B cell (primary cell): ENCODE data around the gene CD96. TPM values are rescaled to one million over a fixed set of nuclear protein-coding genes. Genes with fewer than 3 reads are reported as not detected.

ENCODE experiments used
- ATAC-seq: fragments of 200-7000 bp; cut with Tn5 transposase; one replicate; pipeline ENCODE4 v1.10.0; 2021; ENCODE audit warnings: low read depth, mild to moderate bottlenecking, moderate number of reproducible peaks, moderate library complexity
- CTCF ChIA-PET: fragments of 350-600 bp; sonication (Branson Sonifier 250); formaldehyde crosslinking; loops from one replicate; lab custom pipeline; 2021; ENCODE audit warnings: antibody characterized with exemption, inconsistent platforms; lab: Charles Lee
- POLR2A ChIA-PET: fragments of 350-600 bp; sonication (Branson Sonifier 250); formaldehyde crosslinking; loops from one replicate; lab custom pipeline; 2021; ENCODE audit warnings: antibody characterized with exemption; lab: Charles Lee
- DNase-seq: peaks from one replicate; pipeline ENCODE4 v3.0.0; 2013
- H2AFZ ChIP-seq: 2 replicates; pipeline ENCODE4 v1.6.1; 2012; ENCODE audit warnings: mild to moderate bottlenecking, low read depth, low read length; ENCODE audit not compliant: insufficient read depth, poor library complexity, severe bottlenecking
- H3K27ac ChIP-seq, 2 donors: 1 replicate in 1 of 2; 2 replicates in 1 of 2; pipeline ENCODE4 v1.5.1; 2012 to 2013; ENCODE audit warnings: low read length in 2 of 2, mild to moderate bottlenecking in 2 of 2, moderate library complexity in 1 of 2
- H3K27me3 ChIP-seq, 4 experiments: fragments of 200-600 bp in 1 of 4; sonication (generic) in 1 of 4; replicated peaks in 1 of 4; 1 replicate in 2 of 4; 2 replicates in 2 of 4; pipeline versions ENCODE4 v1.6.1 to v1.7.0; 2013 to 2016; ENCODE audit warnings: low read length in 3 of 4, mild to moderate bottlenecking in 2 of 4, mixed read lengths in 1 of 4, moderate library complexity in 1 of 4; ENCODE audit not compliant: insufficient read depth in 4 of 4, control insufficient read depth in 3 of 4; ENCODE audit errors: control extremely low read depth in 1 of 4
- H3K36me3 ChIP-seq, 2 experiments: replicated peaks in 1 of 2; 1 replicate in 1 of 2; 2 replicates in 1 of 2; pipeline versions ENCODE4 v1.6.1 to v1.7.1; 2013; ENCODE audit warnings: low read length in 1 of 2; ENCODE audit not compliant: insufficient read depth in 2 of 2, control insufficient read depth in 1 of 2; ENCODE audit errors: control extremely low read depth in 1 of 2, extremely low read depth in 1 of 2
- H3K4me1 ChIP-seq, 2 donors: fragments of 200-600 bp in 1 of 2; sonication (generic) in 1 of 2; 1 replicate in 1 of 2; 2 replicates in 1 of 2; pipeline versions ENCODE4 v1.5.1 to v1.6.1; 2013 to 2017; ENCODE audit warnings: low read length in 2 of 2; ENCODE audit not compliant: control insufficient read depth in 2 of 2, insufficient read depth in 2 of 2
- H3K4me2 ChIP-seq: replicated peaks from 2 replicates; pipeline ENCODE3; 2012; ENCODE audit warnings: mild to moderate bottlenecking, low read depth, low read length; ENCODE audit not compliant: poor library complexity, severe bottlenecking
- H3K4me3 ChIP-seq, 5 experiments: fragments of 200-600 bp in 1 of 5; sonication (generic) in 1 of 5; 1 replicate in 3 of 5; 2 replicates in 2 of 5; pipeline versions ENCODE4 v1.5.1 to v1.7.0; 2011 to 2016; ENCODE audit warnings: low read length in 4 of 5, mild to moderate bottlenecking in 4 of 5, low read depth in 2 of 5, control low read depth in 1 of 5, moderate library complexity in 1 of 5; ENCODE audit not compliant: insufficient read depth in 1 of 5; ENCODE audit errors: control extremely low read depth in 1 of 5, extremely low read depth in 1 of 5
- H3K79me2 ChIP-seq: fragments of 200-600 bp; sonication (generic); one replicate; pipeline ENCODE4 v1.6.0; 2016; ENCODE audit warnings: low read length; ENCODE audit not compliant: control insufficient read depth, insufficient read depth
- H3K9ac ChIP-seq: fragments of 200-600 bp; sonication (generic); 2 replicates; pipeline ENCODE4 v1.6.1; 2017; ENCODE audit warnings: mild to moderate bottlenecking, low read length, moderate library complexity
- H3K9me3 ChIP-seq, 3 donors: one replicate each; pipeline versions ENCODE4 v1.6.1 to v1.7.1; 2013; ENCODE audit warnings: low read length in 2 of 3; ENCODE audit not compliant: control insufficient read depth in 2 of 3, insufficient read depth in 1 of 3; ENCODE audit errors: control extremely low read depth in 1 of 3
- H4K20me1 ChIP-seq: 2 replicates; pipeline ENCODE4 v1.6.0; 2012; ENCODE audit warnings: mild to moderate bottlenecking, low read length; ENCODE audit not compliant: insufficient read depth, control insufficient read depth, poor library complexity, severe bottlenecking
- H3K27ac Mint-ChIP-seq: one replicate; pipeline ENCODE4 v1.8.0; 2021; ENCODE audit warnings: mixed read lengths
- H3K27me3 Mint-ChIP-seq: one replicate; pipeline ENCODE4 v1.8.0; 2021; ENCODE audit warnings: mixed read lengths
- H3K4me1 Mint-ChIP-seq: one replicate; pipeline ENCODE4 v1.8.0; 2021; ENCODE audit warnings: mixed read lengths
- H3K4me3 Mint-ChIP-seq: one replicate; pipeline ENCODE4 v1.8.0; 2021; ENCODE audit warnings: mixed read lengths
- H3K9me3 Mint-ChIP-seq: one replicate; pipeline ENCODE4 v1.8.0; 2022; ENCODE audit warnings: mixed read lengths; ENCODE audit not compliant: insufficient read depth
- EZH2 ChIP-seq: IDR thresholded peaks from 2 replicates; pipeline ENCODE4 v1.6.1; 2012; ENCODE audit warnings: borderline replicate concordance, low read depth, mild to moderate bottlenecking, moderate library complexity, low read length; ENCODE audit not compliant: insufficient read depth, poor library complexity, severe bottlenecking
- whole genome bisulfite sequencing: methylation state at CpG from one replicate; pipeline ENCODE4 v1.1.5; 2013; ENCODE audit warnings: missing lambda C conversion rate; ENCODE audit not compliant: insufficient coverage; 5-methylcytosine and 5-hydroxymethylcytosine counted together
- intact Hi-C: fragments of 100-400 bp; cut with micrococcal nuclease; formaldehyde crosslinking; loops from one replicate; pipeline ENCODE4 v1.10.0; 2022
- polyA plus RNA-seq: library from polyadenylated mRNA; depleted of rRNA; stranded (reverse); fragments of >200 nt; gene quantifications from 2 replicates; pipeline ENCODE4 v1.2.3, GENCODE V29; 2012
- total RNA-seq, 2 donors: library from RNA; stranded (reverse); fragments of 120-200 nt in 1 of 2; gene quantifications; 1 replicate in 1 of 2; 2 replicates in 1 of 2; pipeline versions ENCODE4 v1.2.3 to v1.2.4, GENCODE V29; 2013 to 2022
- TF ChIP-seq, protein P1 (sequence below): fragments of 200-600 bp; IDR thresholded peaks from one replicate; pipeline ENCODE4 v1.8.0; 2022; ENCODE audit warnings: antibody characterized with exemption, mild to moderate bottlenecking

CD96 gene
- total and polyA plus RNA-seq, 2 donors (not counting 1 experiment from before 2014, with no cell fraction given), result 21.4 to 56.2 TPM

DNA sequence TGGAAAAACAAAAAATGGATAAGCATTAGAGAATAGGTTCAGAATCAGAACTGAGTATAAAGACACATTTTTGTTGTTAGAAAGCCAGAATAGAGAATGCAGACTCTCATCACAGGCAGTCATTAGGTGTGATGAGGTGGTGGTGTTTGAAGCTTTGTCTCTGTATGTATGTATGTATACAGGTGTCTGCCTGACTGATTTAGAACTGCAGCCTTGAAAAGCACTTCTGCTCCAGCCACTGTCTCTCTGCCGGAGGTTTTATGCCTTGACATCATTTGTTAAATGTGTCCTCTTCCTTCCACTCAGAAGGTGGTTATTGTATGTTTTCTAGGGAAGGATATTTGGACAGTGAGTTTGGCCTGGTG is 133.8 kb downstream of the CD96 start:
- Mint-ChIP-seq H3K4me1 (peaks cover 54% of the 10 kb centered on the region), H3K27ac (peak overlapping the region; percentile 59), H3K9me3 (no peaks in the 10 kb centered on the region), H3K4me3 (peak overlapping the region; percentile 98), H3K27me3 (no peaks in the 10 kb centered on the region)
- H3K9me3 ChIP-seq, result no peaks in the 10 kb centered on the region
- H3K9ac ChIP-seq, result peak overlapping the region; percentile 76
- peaks cover 38 to 40% of the 10 kb centered on the region in 2 donors for H3K4me1 ChIP-seq
- intact Hi-C loops, result no loop called here
- TF ChIP-seq, protein P1, sequence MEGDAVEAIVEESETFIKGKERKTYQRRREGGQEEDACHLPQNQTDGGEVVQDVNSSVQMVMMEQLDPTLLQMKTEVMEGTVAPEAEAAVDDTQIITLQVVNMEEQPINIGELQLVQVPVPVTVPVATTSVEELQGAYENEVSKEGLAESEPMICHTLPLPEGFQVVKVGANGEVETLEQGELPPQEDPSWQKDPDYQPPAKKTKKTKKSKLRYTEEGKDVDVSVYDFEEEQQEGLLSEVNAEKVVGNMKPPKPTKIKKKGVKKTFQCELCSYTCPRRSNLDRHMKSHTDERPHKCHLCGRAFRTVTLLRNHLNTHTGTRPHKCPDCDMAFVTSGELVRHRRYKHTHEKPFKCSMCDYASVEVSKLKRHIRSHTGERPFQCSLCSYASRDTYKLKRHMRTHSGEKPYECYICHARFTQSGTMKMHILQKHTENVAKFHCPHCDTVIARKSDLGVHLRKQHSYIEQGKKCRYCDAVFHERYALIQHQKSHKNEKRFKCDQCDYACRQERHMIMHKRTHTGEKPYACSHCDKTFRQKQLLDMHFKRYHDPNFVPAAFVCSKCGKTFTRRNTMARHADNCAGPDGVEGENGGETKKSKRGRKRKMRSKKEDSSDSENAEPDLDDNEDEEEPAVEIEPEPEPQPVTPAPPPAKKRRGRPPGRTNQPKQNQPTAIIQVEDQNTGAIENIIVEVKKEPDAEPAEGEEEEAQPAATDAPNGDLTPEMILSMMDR, result no peak
- no peak for TF ChIP-seq EZH2
- DNase-seq, result peak; percentile 17
- H3K79me2 ChIP-seq, result peaks cover 47% of the 10 kb centered on the region
- no CpG with 5 or more reads among the region's 1 CpG for WGBS
- peak overlapping the region in 1 of 5 experiments; percentile 82 for H3K4me3 ChIP-seq
- H2AFZ ChIP-seq, result peak overlapping the region; percentile 4
- ChIA-PET POLR2A (no interaction called here), CTCF (no interaction called here)
- no peak for ATAC-seq
- H3K4me2 ChIP-seq, result peak overlapping the region; percentile 83
- no peaks in the 10 kb centered on the region for H3K36me3 ChIP-seq
- H4K20me1 ChIP-seq, result no peaks in the 10 kb centered on the region
- no peaks in the 10 kb centered on the region for H3K27me3 ChIP-seq
- no peak overlapping the region for H3K27ac ChIP-seq

DNA sequence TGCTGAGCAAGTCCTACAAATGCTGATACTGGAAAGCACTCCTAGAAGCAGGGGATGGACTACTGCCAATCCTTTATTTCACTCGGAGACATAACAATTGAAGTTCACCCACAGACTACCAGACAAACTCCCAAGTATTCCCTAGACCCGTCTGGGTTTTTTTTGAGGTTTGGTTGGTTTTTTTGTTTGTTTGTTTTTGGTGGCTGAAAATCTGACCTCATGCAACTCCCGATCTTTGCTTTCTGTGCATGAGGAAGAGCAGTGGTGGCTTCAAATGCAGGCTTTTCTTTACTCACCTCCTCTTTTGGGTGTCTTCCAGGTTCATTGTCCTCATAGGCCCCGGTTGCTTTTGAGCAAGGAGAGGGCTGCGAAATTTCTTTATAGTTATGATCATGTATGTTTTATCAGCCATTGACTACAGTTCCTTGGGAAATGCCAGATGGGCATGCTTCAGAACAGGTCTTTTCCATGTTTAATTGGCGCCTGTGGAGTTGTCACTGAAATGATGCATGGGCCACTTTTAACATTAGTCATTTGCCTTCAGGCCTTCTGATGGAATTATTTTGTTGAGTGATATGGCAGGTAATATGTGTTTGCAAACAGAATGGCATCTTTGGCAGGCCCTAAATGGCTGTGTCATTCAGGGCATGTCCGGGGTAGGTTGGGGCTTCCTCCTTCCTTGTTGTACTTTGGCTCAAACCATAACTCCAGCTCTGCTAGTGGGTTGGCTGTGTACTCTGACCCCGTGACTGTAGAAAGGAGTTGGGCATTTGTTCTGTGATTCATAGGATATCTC is 134.4 kb downstream of the CD96 start:
- 51% methylated on average over 3 of the region's 8 CpGs for WGBS
- Mint-ChIP-seq H3K27me3 (no peaks in the 10 kb centered on the region), H3K4me1 (peaks cover 59% of the 10 kb centered on the region), H3K9me3 (no peaks in the 10 kb centered on the region), H3K27ac (peak overlapping the region; percentile 59), H3K4me3 (peak overlapping the region; percentile 98)
- H3K27me3 ChIP-seq, result no peaks in the 10 kb centered on the region
- DNase-seq, result no peak
- no peaks in the 10 kb centered on the region for H3K36me3 ChIP-seq
- no peak for TF ChIP-seq EZH2
- TF ChIP-seq, protein P1, result no peak
- peaks cover 47% of the 10 kb centered on the region for H3K79me2 ChIP-seq
- ChIA-PET POLR2A (no interaction called here), CTCF (interaction anchor here (0.8 to 1.4 kb wide), 8 partner anchors 7 to 337 kb away, joined by 3 to 5 read pairs (median 4); no protein-coding TSS in a partner anchor)
- H3K9ac ChIP-seq, result peak overlapping the region; percentile 76
- peak overlapping the region; percentile 16 for H2AFZ ChIP-seq
- peak overlapping the region in 2 of 5 experiments; percentile 8 to 82 for H3K4me3 ChIP-seq
- ATAC-seq, result no peak
- peak overlapping the region; percentile 83 for H3K4me2 ChIP-seq
- H4K20me1 ChIP-seq, result no peaks in the 10 kb centered on the region
- no peaks in the 10 kb centered on the region for H3K9me3 ChIP-seq
- intact Hi-C loops, result no loop called here
- H3K4me1 ChIP-seq, result peaks cover 40 to 44% of the 10 kb centered on the region in 2 donors
- H3K27ac ChIP-seq, result peak overlapping the region in 1 of 2 donors; percentile 13
